Measurements from ENCODE around the gene PIGR.
A peak's percentile ranks its signal among the peaks of the same experiment; 100 is the strongest.

- TF ChIP-seq CTCF (IDR thresholded peaks at IDR 0.05 in 2 of 3, conservative IDR thresholded peaks at IDR 0.05 in 1 of 3; ENCODE audit: borderline replicate concordance in 1 of 3, insufficient read depth in 1 of 3, low read depth in 2 of 3, low read length in 2 of 3), result peak in 2 of 3 experiments; percentile 24 to 37; a peak in 3 of 6 replicates
- TF ChIP-seq CEBPB (IDR thresholded peaks at IDR 0.05; ENCODE audit: low read depth), result no peak
- no peak for TF ChIP-seq POLR2A (IDR thresholded peaks at IDR 0.05; ENCODE audit: borderline replicate concordance, extremely low read depth, insufficient read depth, insufficient read length)
- no peak for TF ChIP-seq REST (IDR thresholded peaks at IDR 0.05; ENCODE audit: low read depth)
- TF ChIP-seq ELF1 (IDR thresholded peaks at IDR 0.05; ENCODE audit: borderline replicate concordance, low read depth), result no peak
- TF ChIP-seq FOSL1 (IDR thresholded peaks at IDR 0.05; ENCODE audit: low read depth), result no peak
- TF ChIP-seq YY1 (IDR thresholded peaks at IDR 0.05; ENCODE audit: extremely low read depth, insufficient replicate concordance, low read depth, low read length), result no peak
These were observed 14.6 kb downstream of the PIGR start for GRCh38 chr1:206931709-206932108.

All from HCT116 (cell line).